ENCODE data around the gene ARPC2. TPM values are rescaled to one million over a fixed set of nuclear protein-coding genes. Genes with fewer than 3 reads are reported as not detected.

ARPC2 gene
- total RNA-seq, 2 donors from 2014 or later: 243 to 247 TPM

- H3K36me3 Mint-ChIP-seq (ENCODE audit: low read depth): peaks cover 28% of the 10 kb centered on the region
Observed at GRCh38 chr2:218219934-218220333, 2.9 kb downstream of the ARPC2 start.

GRCh38 chr2:218221000-218221399, 4.0 kb downstream of the ARPC2 start:
- WGBS, 2 experiments (ENCODE audit: insufficient coverage in 1 of 2, insufficient read length in 1 of 2): 94 to 100% methylated on average over 4 to 5 of the region's 5 CpGs
- Histone ChIP-seq H3K4me1 (ENCODE audit: control insufficient read depth, insufficient read depth, low read length) (peaks cover 4% of the 10 kb centered on the region), H3K36me3 (ENCODE audit: control insufficient read depth, insufficient read depth, low read length) (peaks cover 70% of the 10 kb centered on the region), H3K27ac (ENCODE audit: low read depth, low read length) (no peak overlapping the region), H3K9me3 (ENCODE audit: control insufficient read depth, low read length) (no peaks in the 10 kb centered on the region), H3K9ac (ENCODE audit: extremely low read depth, low read length, poor library complexity, severe bottlenecking) (no peak overlapping the region), H3K4me3 (ENCODE audit: low read length) (peak overlapping the region; percentile 93), H3K27me3 (ENCODE audit: control insufficient read depth, insufficient read depth, low read length, poor library complexity, severe bottlenecking) (no peaks in the 10 kb centered on the region)
- TF ChIP-seq CTCF (conservative IDR thresholded peaks at IDR 0.05): no peak
- Mint-ChIP-seq H3K27ac (no peak overlapping the region), H3K4me1 (peaks cover 29% of the 10 kb centered on the region), H3K9me3 (no peaks in the 10 kb centered on the region), H3K4me3 (no peak overlapping the region), H3K36me3 (ENCODE audit: low read depth) (peaks cover 36% of the 10 kb centered on the region), H3K27me3 (ENCODE audit: insufficient read depth) (no peaks in the 10 kb centered on the region)
- DNase-seq: no peak

More at GRCh38 chr2:218219934-218220333, 2.9 kb downstream of the ARPC2 start:
- no peak for TF ChIP-seq CTCF (conservative IDR thresholded peaks at IDR 0.05)
- Histone ChIP-seq H3K4me1 (ENCODE audit: control insufficient read depth, insufficient read depth, low read length) (peaks cover 4% of the 10 kb centered on the region), H3K36me3 (ENCODE audit: control insufficient read depth, insufficient read depth, low read length) (peaks cover 60% of the 10 kb centered on the region), H3K27me3 (ENCODE audit: control insufficient read depth, insufficient read depth, low read length, poor library complexity, severe bottlenecking) (no peaks in the 10 kb centered on the region), H3K27ac (ENCODE audit: low read depth, low read length) (no peak overlapping the region), H3K9ac (ENCODE audit: extremely low read depth, low read length, poor library complexity, severe bottlenecking) (no peak overlapping the region), H3K9me3 (ENCODE audit: control insufficient read depth, low read length) (no peaks in the 10 kb centered on the region), H3K4me3 (ENCODE audit: low read length) (peak overlapping the region; percentile 93)
- no peak for DNase-seq
- peak overlapping the region; percentile 83 for H3K4me3 Mint-ChIP-seq
- H3K27ac Mint-ChIP-seq: no peak overlapping the region
- peaks cover 29% of the 10 kb centered on the region for H3K4me1 Mint-ChIP-seq
- no peaks in the 10 kb centered on the region for H3K27me3 Mint-ChIP-seq (ENCODE audit: insufficient read depth)
- WGBS, 2 experiments (ENCODE audit: insufficient coverage in 1 of 2, insufficient read length in 1 of 2): 88 to 98% methylated on average over 2 of the region's 2 CpGs
- H3K9me3 Mint-ChIP-seq: no peaks in the 10 kb centered on the region

- peaks cover 88% of the 10 kb centered on the region for H3K36me3 ChIP-seq (ENCODE audit: control insufficient read depth, insufficient read depth, low read length)
- H3K9me3 ChIP-seq (ENCODE audit: control insufficient read depth, low read length): no peaks in the 10 kb centered on the region
- no peak overlapping the region for H3K4me3 Mint-ChIP-seq
- no peak overlapping the region for H3K27ac Mint-ChIP-seq
- no peak for TF ChIP-seq CTCF (conservative IDR thresholded peaks at IDR 0.05)
- peaks cover 27% of the 10 kb centered on the region for H3K4me1 Mint-ChIP-seq
- WGBS, 2 experiments (ENCODE audit: insufficient coverage in 1 of 2, insufficient read length in 1 of 2): 96 to 98% methylated on average over 5 of the region's 5 CpGs
- no peak overlapping the region for H3K9ac ChIP-seq (ENCODE audit: extremely low read depth, low read length, poor library complexity, severe bottlenecking)
- no peaks in the 10 kb centered on the region for H3K27me3 ChIP-seq (ENCODE audit: control insufficient read depth, insufficient read depth, low read length, poor library complexity, severe bottlenecking)
- DNase-seq: no peak
- H3K9me3 Mint-ChIP-seq: no peaks in the 10 kb centered on the region
- H3K27ac ChIP-seq (ENCODE audit: low read depth, low read length): no peak overlapping the region
- peak overlapping the region; percentile 12 for H3K4me3 ChIP-seq (ENCODE audit: low read length)
- H3K27me3 Mint-ChIP-seq (ENCODE audit: insufficient read depth): no peaks in the 10 kb centered on the region
- peaks cover 48% of the 10 kb centered on the region for H3K36me3 Mint-ChIP-seq (ENCODE audit: low read depth)
- H3K4me1 ChIP-seq (ENCODE audit: control insufficient read depth, insufficient read depth, low read length): peaks cover 4% of the 10 kb centered on the region
Observed at GRCh38 chr2:218223046-218223445, 6.1 kb downstream of the ARPC2 start.

Data from endodermal cell (in vitro differentiated cells).